ENCODE data around the gene EEF1AKMT1.

Gene EEF1AKMT1

GRCh38 chr13:20815464-20815863 is 41.7 kb upstream of the EEF1AKMT1 start:
- no peak for ATAC-seq
- no peak for TF ChIP-seq PATZ1 (CRISPR knock-in tag; IDR thresholded peaks at IDR 0.05; ENCODE audit: borderline replicate concordance)
- TF ChIP-seq ZC3H10 (CRISPR knock-in tag; IDR thresholded peaks at IDR 0.05): no peak
- no peak for TF ChIP-seq ESRRG (CRISPR knock-in tag; IDR thresholded peaks at IDR 0.05)
- TF ChIP-seq BACH2 (CRISPR knock-in tag; IDR thresholded peaks at IDR 0.05; ENCODE audit: borderline replicate concordance): no peak
- peak; percentile 60 for TF ChIP-seq ISL1 (CRISPR knock-in tag; IDR thresholded peaks at IDR 0.05)
- no peak for TF ChIP-seq TSHZ2 (CRISPR knock-in tag; IDR thresholded peaks at IDR 0.05)

- no peak for TF ChIP-seq ZC3H10 (CRISPR knock-in tag; IDR thresholded peaks at IDR 0.05)
- peak; percentile 100 for TF ChIP-seq ISL1 (CRISPR knock-in tag; IDR thresholded peaks at IDR 0.05)
- TF ChIP-seq ARNTL (CRISPR knock-in tag; IDR thresholded peaks at IDR 0.05; ENCODE audit: borderline replicate concordance, low read depth): 0 out of 2 replicates have a peak, but pooled peaks have one; percentile 26
- no peak for TF ChIP-seq PATZ1 (CRISPR knock-in tag; IDR thresholded peaks at IDR 0.05; ENCODE audit: borderline replicate concordance)
- TF ChIP-seq ZFP30 (CRISPR knock-in tag; IDR thresholded peaks at IDR 0.05): peak; percentile 42; the same call in 1 of the 2 replicates
- TF ChIP-seq SNAI2 (CRISPR knock-in tag; IDR thresholded peaks at IDR 0.05): peak; percentile 72; the same call in 1 of the 2 replicates
- TF ChIP-seq CSDC2 (CRISPR knock-in tag; IDR thresholded peaks at IDR 0.05): no peak
- no peak for TF ChIP-seq ESRRG (CRISPR knock-in tag; IDR thresholded peaks at IDR 0.05)
- peak; percentile 93 for TF ChIP-seq CREB5 (CRISPR knock-in tag; IDR thresholded peaks at IDR 0.05; ENCODE audit: low read depth)
- TF ChIP-seq ZNF70 (CRISPR knock-in tag; IDR thresholded peaks at IDR 0.05): no peak
- peak; percentile 86 for TF ChIP-seq TCF4 (CRISPR knock-in tag; IDR thresholded peaks at IDR 0.05; ENCODE audit: borderline replicate concordance)
- TF ChIP-seq ZNF565 (CRISPR knock-in tag; conservative IDR thresholded peaks at IDR 0.05; ENCODE audit: low read depth): peak; percentile 84; the same call in 1 of the 2 replicates
- peak; percentile 90 for TF ChIP-seq TSHZ2 (CRISPR knock-in tag; IDR thresholded peaks at IDR 0.05)
- no peak for TF ChIP-seq TOX (CRISPR knock-in tag; IDR thresholded peaks at IDR 0.05; ENCODE audit: borderline replicate concordance)
- TF ChIP-seq BACH2 (CRISPR knock-in tag; IDR thresholded peaks at IDR 0.05; ENCODE audit: borderline replicate concordance): no peak
- TF ChIP-seq ZNF8 (CRISPR knock-in tag; IDR thresholded peaks at IDR 0.05): peak; percentile 60; the same call in 1 of the 2 replicates
- TF ChIP-seq RARB (CRISPR knock-in tag; IDR thresholded peaks at IDR 0.05): no peak
- TF ChIP-seq GLIS3 (CRISPR knock-in tag; IDR thresholded peaks at IDR 0.05): peak; percentile 93
- TF ChIP-seq OSR1 (CRISPR knock-in tag; IDR thresholded peaks at IDR 0.05): no peak
- TF ChIP-seq POU6F1 (CRISPR knock-in tag; IDR thresholded peaks at IDR 0.05; ENCODE audit: borderline replicate concordance, low read depth): no peak
- 0 out of 2 replicates have a peak, but pooled peaks have one; percentile 52 for TF ChIP-seq ZFP3 (CRISPR knock-in tag; IDR thresholded peaks at IDR 0.05)
- peak; percentile 82; the same call in 1 of the 2 replicates for TF ChIP-seq CSRNP3 (CRISPR knock-in tag; IDR thresholded peaks at IDR 0.05)
- TF ChIP-seq PPARA (CRISPR knock-in tag; IDR thresholded peaks at IDR 0.05; ENCODE audit: borderline replicate concordance): no peak
- peak; percentile 92 for ATAC-seq
These were observed 40.6 kb upstream of the EEF1AKMT1 start for GRCh38 chr13:20814224-20814910.

Measured in SK-N-SH treated with all-trans-retinoic acid at 6 μM for 48 hours (cell line).